HepG2 (cell line): ENCODE measurements around the gene WIPF3. TPM values are rescaled to one million over a fixed set of nuclear protein-coding genes. Genes with fewer than 3 reads are reported as not detected.

ENCODE experiments used
- ATAC-seq: fragments of 200-7000 bp; cut with Tn5 transposase; 3 replicates; pipeline ENCODE4 v1.9.1; 2020; ENCODE audit warnings: mild to moderate bottlenecking, moderate library complexity
- BruUV-seq: library from RNA; stranded (reverse); fragments of 400-500 nt; replicated peaks from 2 replicates; lab custom pipeline; 2021; lab: Mats Ljungman, UMichigan
- CTCF ChIA-PET: fragments of 300-600 bp; formaldehyde crosslinking; extraction: SDS; loops from one replicate; lab custom pipeline; 2021; ENCODE audit warnings: low total read pairs, inconsistent platforms, low intra/inter-chr PET ratio; lab: Yijun Ruan, JAX
- POLR2A ChIA-PET: fragments of 350-600 bp; sonication (Branson Sonifier 250); formaldehyde crosslinking; loops from one replicate; lab custom pipeline; 2020; ENCODE audit warnings: antibody characterized with exemption, inconsistent platforms; lab: Yijun Ruan, JAX
- DNase-seq: peaks from one replicate; pipeline ENCODE4 v3.0.0-alpha.2; 2015; ENCODE audit warnings: low spot score
- FAIRE-seq: peaks from 3 replicates; lab custom pipeline; 2011; peaks lifted over from hg19 to GRCh38; lab: Jason Lieb, UNC
- H2AFZ ChIP-seq: one replicate; pipeline ENCODE4 v1.6.1; 2011; ENCODE audit warnings: low read length, inconsistent platforms
- H3K27ac ChIP-seq: fragments of 300-600 bp; 3 replicates; pipeline ENCODE4 v1.8.0; 2011; ENCODE audit warnings: mixed run types, mild to moderate bottlenecking, mixed read lengths, low read length, inconsistent platforms; ENCODE audit not compliant: insufficient read depth; ENCODE audit errors: extremely low read length
- H3K27me3 ChIP-seq, 2 experiments: fragments of 200-600 bp in 1 of 2; 2 replicates in 1 of 2; 3 replicates in 1 of 2; pipeline versions ENCODE4 v1.6.0 to v1.8.0; 2011; ENCODE audit warnings: low read length in 2 of 2, mild to moderate bottlenecking in 2 of 2, moderate library complexity in 2 of 2, inconsistent platforms in 1 of 2; ENCODE audit not compliant: insufficient read depth in 2 of 2, control insufficient read depth in 1 of 2
- H3K36me3 ChIP-seq, 2 experiments: fragments of 200-600 bp in 1 of 2; replicated peaks in 1 of 2; 2 replicates in 1 of 2; 3 replicates in 1 of 2; pipeline versions ENCODE4 v1.5.1 to v1.8.0; 2011; ENCODE audit warnings: low read length in 2 of 2, inconsistent platforms in 1 of 2; ENCODE audit not compliant: insufficient read depth in 2 of 2, control insufficient read depth in 1 of 2
- H3K4me1 ChIP-seq: 2 replicates; pipeline ENCODE4 v1.5.1; 2012; ENCODE audit warnings: low read length, inconsistent platforms; ENCODE audit not compliant: insufficient read depth
- H3K4me2 ChIP-seq: 2 replicates; pipeline ENCODE4 v1.6.0; 2011; ENCODE audit warnings: low read depth, low read length, inconsistent platforms
- H3K4me3 ChIP-seq, 3 experiments: fragments of 200-600 bp in 1 of 3; sonication (generic), shearing (Covaris generic) in 1 of 3; replicated peaks in 1 of 3; 2 replicates each; pipeline ENCODE4 v1.5.1; 2011 to 2016; ENCODE audit warnings: low read length in 3 of 3, inconsistent platforms in 2 of 3, low read depth in 2 of 3, mild to moderate bottlenecking in 2 of 3, control low read depth in 1 of 3, mixed read lengths in 1 of 3; ENCODE audit not compliant: insufficient read depth in 1 of 3
- H3K79me2 ChIP-seq: one replicate; pipeline ENCODE4 v1.6.1; 2011; ENCODE audit warnings: low read length, inconsistent platforms; ENCODE audit not compliant: insufficient read depth
- H3K9ac ChIP-seq: 2 replicates; pipeline ENCODE4 v1.6.0; 2011; ENCODE audit warnings: mild to moderate bottlenecking, low read depth, low read length, inconsistent platforms; ENCODE audit not compliant: insufficient read depth
- H3K9me3 ChIP-seq: 2 replicates; pipeline ENCODE4 v1.5.1; 2012; ENCODE audit warnings: mild to moderate bottlenecking, low read length
- H4K20me1 ChIP-seq: 2 replicates; pipeline ENCODE4 v1.6.0; 2011; ENCODE audit warnings: inconsistent platforms, mild to moderate bottlenecking, low read length, moderate library complexity; ENCODE audit not compliant: insufficient read depth
- AHR ChIP-seq: IDR thresholded peaks from 2 replicates; pipeline ENCODE4 v1.6.1; 2018; ENCODE audit warnings: missing genetic modification reagents, missing compliant biosample characterization
- ARHGAP35 ChIP-seq: sonication (generic); formaldehyde crosslinking; IDR thresholded peaks from 2 replicates; pipeline ENCODE4 v1.9.0; 2022; ENCODE audit warnings: mild to moderate bottlenecking, inconsistent platforms, moderate library complexity, missing genetic modification reagents, borderline replicate concordance
- EEA1 ChIP-seq: sonication (generic); formaldehyde crosslinking; IDR thresholded peaks from 2 replicates; pipeline ENCODE4 v1.5.1; 2020; ENCODE audit warnings: mild to moderate bottlenecking, missing genetic modification reagents, borderline replicate concordance
- FOXA1 ChIP-seq, 2 experiments: fragments of 450-650 bp in 1 of 2; sonication (generic) in 1 of 2; formaldehyde crosslinking in 1 of 2; IDR thresholded peaks; 2 replicates each; pipeline versions ENCODE4 v1.4.0 to v1.6.1; 2016 to 2020; ENCODE audit warnings: missing genetic modification reagents in 1 of 2
- MBNL3 ChIP-seq: fragments of 250-450 bp; sonication (Bioruptor Pico); conservative IDR thresholded peaks from 2 replicates; pipeline ENCODE4 v1.8.0; 2022; ENCODE audit warnings: mild to moderate bottlenecking, inconsistent platforms
- PCBP1 ChIP-seq: fragments of 200-400 bp; formaldehyde crosslinking; IDR thresholded peaks from 2 replicates; pipeline ENCODE4 v1.6.1; 2017; ENCODE audit warnings: mild to moderate bottlenecking, low read depth, low read length, borderline replicate concordance
- RFX1 ChIP-seq: fragments of 450-650 bp; IDR thresholded peaks from 2 replicates; pipeline ENCODE4 v1.6.1; 2017
- TAF1 ChIP-seq: sonication (generic); formaldehyde crosslinking; IDR thresholded peaks from 2 replicates; pipeline ENCODE4 v1.4.0; 2020; ENCODE audit warnings: missing genetic modification reagents
- TBL1XR1 ChIP-seq: fragments of 150-350 bp; IDR thresholded peaks from 2 replicates; pipeline ENCODE4 v1.6.1; 2014; ENCODE audit warnings: borderline replicate concordance, low read length; ENCODE audit not compliant: partially characterized antibody
- TEAD3 ChIP-seq: optimal IDR thresholded peaks from 2 replicates; pipeline ENCODE3; 2016; ENCODE audit warnings: borderline replicate concordance
- U2AF1 ChIP-seq: fragments of 200-400 bp; formaldehyde crosslinking; optimal IDR thresholded peaks from 2 replicates; pipeline ENCODE3; 2017; ENCODE audit warnings: mild to moderate bottlenecking, low read depth, low read length
- XBP1 ChIP-seq: sonication (generic); formaldehyde crosslinking; IDR thresholded peaks from 2 replicates; pipeline ENCODE4 v1.5.0; 2020; ENCODE audit warnings: missing genetic modification reagents
- ZC3H13 ChIP-seq: sonication (generic); formaldehyde crosslinking; IDR thresholded peaks from 2 replicates; pipeline ENCODE4 v1.8.1; 2023; ENCODE audit warnings: mild to moderate bottlenecking, missing genetic modification reagents, moderate library complexity
- ZNF619 ChIP-seq: sonication (generic); formaldehyde crosslinking; IDR thresholded peaks from 2 replicates; pipeline ENCODE4 v1.4.0; 2020; ENCODE audit warnings: mild to moderate bottlenecking, missing genetic modification reagents
- ZSCAN20 ChIP-seq: sonication (generic); formaldehyde crosslinking; IDR thresholded peaks from 2 replicates; pipeline ENCODE4 v1.4.0; 2020; ENCODE audit warnings: missing genetic modification reagents, mild to moderate bottlenecking, borderline replicate concordance
- WGBS: methylation state at CpG from one replicate; pipeline ENCODE4 v1.1.6; 2017; ENCODE audit warnings: low lambda C conversion rate; 5-methylcytosine and 5-hydroxymethylcytosine counted together
- in situ Hi-C: cut with HindIII; loops from 2 replicates; pipeline ENCODE4 v1.10.0; 2017; ENCODE audit warnings: low pct_unique_long_range_greater_than_20kb; ENCODE audit not compliant: extremely low pct_ligation_motif_present
- intact Hi-C: fragments of 100-400 bp; cut with micrococcal nuclease; formaldehyde crosslinking; loops from one replicate; pipeline ENCODE4 v1.10.0; 2022; ENCODE audit not compliant: unreplicated experiment
- polyA plus RNA-seq, 8 experiments: library from polyadenylated mRNA; depleted of rRNA in 3 of 8; stranded (reverse) in 7 of 8; unstranded in 1 of 8; fragments of >200 nt; fragmentation: Illumina TruSeq in 4 of 8; extraction: Trizol in 4 of 8; gene quantifications; 2 replicates each; pipeline versions ENCODE4 v1.2.1 to v1.2.3, GENCODE V29; 2011 to 2016; ENCODE audit warnings: low read depth in 4 of 8, missing spikeins in 1 of 8, mixed read lengths in 1 of 8; ENCODE audit not compliant: insufficient read depth in 1 of 8
- total RNA-seq, 5 experiments: library from RNA; depleted of rRNA; stranded (reverse); fragments of >200 nt; fragmentation: Illumina TruSeq; extraction: Trizol; gene quantifications; 2 replicates each; pipeline ENCODE4 v1.2.3, GENCODE V29; 2016; ENCODE audit warnings: low read depth in 1 of 5
- TF ChIP-seq, protein P1 (sequence below): IDR thresholded peaks from 2 replicates; pipeline ENCODE4 v1.6.1; 2016; ENCODE audit warnings: mild to moderate bottlenecking, missing biosample characterization, missing genetic modification reagents
- TF ChIP-seq, protein P2 (sequence below), 2 experiments: sonication (generic) in 1 of 2; formaldehyde crosslinking in 1 of 2; IDR thresholded peaks; 2 replicates each; pipeline versions ENCODE4 v1.4.0 to v1.6.1; 2018 to 2020; ENCODE audit warnings: missing genetic modification reagents in 2 of 2, borderline replicate concordance in 1 of 2, low read depth in 1 of 2, mild to moderate bottlenecking in 1 of 2, missing biosample characterization in 1 of 2

Gene WIPF3
- total and polyA plus RNA-seq, 2 of the 13 experiments (the other 11 are each of a cell fraction or from before 2014, with no cell fraction given) = 0.03 TPM; not detected in 1

DNA sequence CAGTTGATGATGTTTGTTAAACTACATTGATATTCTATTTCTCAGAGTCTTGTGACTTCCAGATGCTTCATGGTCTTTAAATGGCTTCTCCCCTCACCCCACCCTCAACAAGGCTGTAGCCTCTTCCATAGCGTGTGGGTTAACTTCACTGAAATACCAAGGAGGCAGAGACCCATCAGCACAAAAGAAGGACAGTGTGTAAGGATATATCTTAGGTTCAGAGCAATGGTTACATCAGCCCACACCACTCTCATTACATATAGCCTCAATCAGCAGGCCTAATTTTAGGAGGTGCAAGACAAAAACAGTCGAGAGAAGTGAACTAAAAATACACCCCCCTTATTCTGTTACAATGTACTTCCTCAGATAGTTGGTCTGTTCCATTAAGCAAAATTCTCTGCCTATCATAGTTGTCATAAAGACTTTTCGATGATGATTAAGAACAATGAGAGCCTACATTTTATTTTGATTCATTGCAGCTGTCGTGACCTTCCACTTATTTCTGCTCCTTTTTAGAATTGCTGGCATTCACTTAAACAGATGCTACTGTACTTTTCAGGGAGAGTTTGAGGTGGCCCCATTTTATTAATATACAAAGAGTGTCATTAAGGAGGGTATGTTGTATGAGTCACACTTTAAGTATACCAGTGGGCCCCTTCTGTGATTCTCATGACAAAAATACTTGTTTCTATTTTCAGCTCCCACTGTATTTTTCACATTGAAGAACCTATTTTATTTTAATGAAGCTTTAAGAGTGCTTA, 52.1 kb downstream of the WIPF3 start:
- no TSS peak for BruUV-seq
- H3K9ac ChIP-seq = no peak overlapping the region
- no peak overlapping the region for H3K4me2 ChIP-seq
- intact Hi-C loops = no loop called here
- WGBS = 0% methylated on average over 4 of the region's 4 CpGs
- no peak overlapping the region for H2AFZ ChIP-seq
- H3K4me3 ChIP-seq = no peak overlapping the region
- no peaks in the 10 kb centered on the region for H3K4me1 ChIP-seq
- peaks cover 0 to 12% of the 10 kb centered on the region in 2 experiments; a peak in 3 of 5 replicates for H3K27me3 ChIP-seq
- H4K20me1 ChIP-seq = no peaks in the 10 kb centered on the region
- FAIRE-seq (no peak), ATAC-seq (no peak), DNase-seq (no peak)
- no peaks in the 10 kb centered on the region for H3K9me3 ChIP-seq
- no peak for TF ChIP-seq XBP1
- TF ChIP-seq TAF1 (CRISPR knock-in tag) = no peak
- TF ChIP-seq RFX1 = no peak
- TF ChIP-seq ZC3H13 = no peak
- TF ChIP-seq MBNL3 (CRISPR knock-in tag) = no peak
- TF ChIP-seq ZNF619 = no peak
- TF ChIP-seq, protein P1, sequence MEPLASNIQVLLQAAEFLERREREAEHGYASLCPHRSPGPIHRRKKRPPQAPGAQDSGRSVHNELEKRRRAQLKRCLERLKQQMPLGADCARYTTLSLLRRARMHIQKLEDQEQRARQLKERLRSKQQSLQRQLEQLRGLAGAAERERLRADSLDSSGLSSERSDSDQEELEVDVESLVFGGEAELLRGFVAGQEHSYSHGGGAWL (CRISPR knock-in tag) = no peak
- no peak for TF ChIP-seq AHR (CRISPR knock-in tag)
- TF ChIP-seq ARHGAP35 (CRISPR knock-in tag) = no peak
- no peak for TF ChIP-seq PCBP1
- no peak for TF ChIP-seq ZSCAN20
- no peak for TF ChIP-seq FOXA1 (IDR thresholded peaks at IDR 0.05)
- no peak for TF ChIP-seq FOXA1 (CRISPR knock-in tag; IDR thresholded peaks at IDR 0.05)
- no peak for TF ChIP-seq U2AF1
- TF ChIP-seq TBL1XR1 = no peak
- no peak for TF ChIP-seq TEAD3
- TF ChIP-seq EEA1 (CRISPR knock-in tag) = no peak
- TF ChIP-seq, protein P2, sequence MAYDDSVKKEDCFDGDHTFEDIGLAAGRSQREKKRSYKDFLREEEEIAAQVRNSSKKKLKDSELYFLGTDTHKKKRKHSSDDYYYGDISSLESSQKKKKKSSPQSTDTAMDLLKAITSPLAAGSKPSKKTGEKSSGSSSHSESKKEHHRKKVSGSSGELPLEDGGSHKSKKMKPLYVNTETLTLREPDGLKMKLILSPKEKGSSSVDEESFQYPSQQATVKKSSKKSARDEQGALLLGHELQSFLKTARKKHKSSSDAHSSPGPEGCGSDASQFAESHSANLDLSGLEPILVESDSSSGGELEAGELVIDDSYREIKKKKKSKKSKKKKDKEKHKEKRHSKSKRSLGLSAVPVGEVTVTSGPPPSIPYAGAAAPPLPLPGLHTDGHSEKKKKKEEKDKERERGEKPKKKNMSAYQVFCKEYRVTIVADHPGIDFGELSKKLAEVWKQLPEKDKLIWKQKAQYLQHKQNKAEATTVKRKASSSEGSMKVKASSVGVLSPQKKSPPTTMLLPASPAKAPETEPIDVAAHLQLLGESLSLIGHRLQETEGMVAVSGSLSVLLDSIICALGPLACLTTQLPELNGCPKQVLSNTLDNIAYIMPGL (CRISPR knock-in tag; IDR thresholded peaks at IDR 0.05; ENCODE audit: borderline replicate concordance in 1 of 2, low read depth in 1 of 2) = no peak
- H3K79me2 ChIP-seq = no peaks in the 10 kb centered on the region
- CTCF ChIA-PET = no interaction called here
- H3K27ac ChIP-seq = no peak overlapping the region
- in situ Hi-C loops = no loop called here
- H3K36me3 ChIP-seq = no peaks in the 10 kb centered on the region
- POLR2A ChIA-PET = no interaction called here
